GM18951 (cell line): Measurements from ENCODE around the gene DNAJC6.

Experiments used
- POLR2A ChIP-seq: IDR thresholded peaks from 4 replicates; pipeline ENCODE4 v1.6.1; 2011; ENCODE audit warnings: mild to moderate bottlenecking; ENCODE audit not compliant: insufficient read length, insufficient read depth; ENCODE audit errors: extremely low read depth
- in situ Hi-C: fragments of 300-500 bp; cut with MboI; formaldehyde crosslinking; loops from one replicate; pipeline ENCODE4 v1.12.0; 2022; ENCODE audit warnings: low sequenced_read_pairs, mixed read lengths, inconsistent platforms; ENCODE audit not compliant: unreplicated experiment

The DNAJC6 gene

DNA sequence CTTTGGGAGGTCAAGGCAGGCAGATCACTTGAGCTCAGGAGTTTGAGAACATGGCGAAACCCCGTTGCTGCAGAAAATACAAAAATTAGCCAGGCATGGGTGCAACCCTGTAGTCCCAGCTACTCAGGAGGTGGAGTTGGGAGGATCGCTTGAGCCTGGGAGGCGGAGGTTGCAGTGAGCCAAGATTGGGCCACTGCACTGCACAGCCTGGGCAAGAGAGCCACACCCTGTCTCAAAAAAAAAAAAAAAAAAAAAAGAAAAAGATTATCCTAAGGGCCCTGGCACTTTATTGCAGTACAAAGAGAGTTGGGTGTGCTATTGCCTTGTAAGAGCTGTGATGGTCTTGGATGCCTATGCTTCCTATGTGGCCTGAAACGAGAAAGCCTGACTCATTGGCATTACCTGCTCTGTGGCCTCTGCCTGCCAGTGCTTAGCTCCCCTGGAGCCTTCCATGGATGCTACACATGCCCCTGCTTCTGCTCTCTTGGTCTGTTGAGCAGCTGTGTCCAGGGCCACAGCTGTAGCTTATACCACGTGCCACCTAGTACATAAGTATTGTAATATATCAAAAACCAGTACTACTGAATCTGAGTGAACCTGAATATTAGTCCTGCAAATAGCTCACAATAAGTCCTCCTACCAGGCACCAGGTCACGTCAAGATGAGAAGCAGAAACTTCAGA lies 45.8 kb downstream of the DNAJC6 start:
- TF ChIP-seq POLR2A, result no peak
- in situ Hi-C loops, result no loop called here

DNA sequence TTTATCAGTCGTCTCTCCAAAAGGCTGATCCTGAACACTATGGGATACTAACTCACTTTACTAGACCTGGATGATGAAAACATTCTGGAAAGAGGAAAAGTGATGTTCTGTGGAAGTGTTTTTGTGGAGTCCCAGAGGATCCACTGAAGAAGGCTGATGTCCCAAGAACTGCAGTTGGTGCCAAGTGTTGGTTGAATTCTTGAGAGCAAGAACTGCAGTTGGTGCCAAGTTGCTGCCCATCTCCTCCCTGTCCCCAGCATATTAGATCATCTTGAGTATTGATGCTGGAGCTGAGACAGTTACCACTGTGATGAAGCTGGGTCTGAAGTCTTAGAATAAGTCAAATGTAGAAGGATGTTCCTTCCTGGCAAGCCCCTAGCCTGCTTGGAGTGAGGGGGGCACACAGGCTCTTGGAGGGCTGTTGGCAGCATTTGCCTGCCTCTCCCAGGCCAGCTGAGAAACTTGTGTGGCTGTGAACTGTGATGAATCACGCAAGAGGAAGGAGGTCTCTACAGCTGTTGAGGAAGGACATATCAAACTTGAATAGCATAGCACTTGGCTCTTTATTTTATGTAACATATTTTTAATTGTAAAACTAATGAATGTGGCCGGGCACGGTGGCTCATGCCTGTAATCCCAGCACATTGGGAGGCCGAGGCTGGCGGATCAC lies 48.1 kb downstream of the DNAJC6 start:
- in situ Hi-C loops, result no loop called here
- no peak for TF ChIP-seq POLR2A

DNA sequence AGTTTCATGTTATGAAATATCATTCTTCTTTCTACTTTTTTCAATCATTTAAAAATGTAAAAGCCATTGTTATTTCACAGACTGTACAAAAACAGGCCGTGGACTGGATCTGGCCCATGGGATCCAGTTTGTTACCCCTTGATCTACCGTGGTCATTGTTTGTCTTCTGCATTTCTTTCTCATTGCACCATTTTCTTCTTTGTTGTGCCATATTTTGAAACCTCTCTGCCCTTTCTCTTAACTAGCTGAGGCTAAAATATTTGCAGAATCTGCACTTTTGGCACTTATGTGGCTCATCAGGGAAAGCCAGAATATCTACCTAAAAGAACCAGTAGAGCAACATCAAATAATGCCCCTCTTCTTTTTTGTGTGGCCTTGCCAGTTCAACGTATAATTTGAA lies 50.5 kb downstream of the DNAJC6 start:
- in situ Hi-C loops, result no loop called here
- no peak for TF ChIP-seq POLR2A

DNA sequence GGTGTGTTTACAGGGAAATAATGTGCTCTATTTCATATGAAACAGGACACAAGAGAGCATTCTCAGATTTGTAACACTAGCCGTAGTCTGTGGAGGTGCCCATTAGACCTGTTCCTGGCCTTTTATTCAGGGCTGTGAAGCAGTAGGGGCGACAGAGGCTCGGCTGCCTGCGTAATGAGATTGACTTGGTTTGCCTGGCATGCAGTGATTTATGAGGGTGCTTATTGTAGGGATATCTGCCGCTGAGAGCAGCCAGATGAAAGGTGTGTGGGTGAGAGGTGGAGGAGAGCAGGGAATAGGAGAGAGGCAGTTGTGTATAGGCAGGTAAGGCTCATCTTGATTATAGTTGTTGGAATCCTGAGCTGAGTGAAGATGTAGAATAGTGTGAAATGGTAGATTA lies 51.3 kb downstream of the DNAJC6 start:
- in situ Hi-C loops, result no loop called here
- no peak for TF ChIP-seq POLR2A

DNA sequence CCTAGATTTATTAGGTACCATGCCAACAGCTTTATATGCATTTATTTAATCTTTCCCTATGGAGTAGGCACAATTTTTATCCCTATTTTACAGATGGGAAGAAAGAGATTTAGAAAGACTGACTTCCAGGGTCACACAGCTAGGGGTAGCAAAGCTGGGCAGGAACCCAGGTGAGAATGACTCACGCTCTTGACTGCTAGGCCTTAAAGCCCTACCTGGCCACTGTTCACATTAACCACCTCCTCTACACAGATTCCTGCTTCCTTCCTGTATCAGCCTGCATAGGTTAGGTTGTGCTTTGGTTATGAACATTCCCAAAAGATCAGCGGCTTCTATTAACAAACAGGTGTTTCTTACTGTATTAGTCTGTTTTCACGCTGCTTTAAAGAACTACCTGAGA lies 53.2 kb downstream of the DNAJC6 start:
- TF ChIP-seq POLR2A, result no peak
- in situ Hi-C loops, result no loop called here

DNA sequence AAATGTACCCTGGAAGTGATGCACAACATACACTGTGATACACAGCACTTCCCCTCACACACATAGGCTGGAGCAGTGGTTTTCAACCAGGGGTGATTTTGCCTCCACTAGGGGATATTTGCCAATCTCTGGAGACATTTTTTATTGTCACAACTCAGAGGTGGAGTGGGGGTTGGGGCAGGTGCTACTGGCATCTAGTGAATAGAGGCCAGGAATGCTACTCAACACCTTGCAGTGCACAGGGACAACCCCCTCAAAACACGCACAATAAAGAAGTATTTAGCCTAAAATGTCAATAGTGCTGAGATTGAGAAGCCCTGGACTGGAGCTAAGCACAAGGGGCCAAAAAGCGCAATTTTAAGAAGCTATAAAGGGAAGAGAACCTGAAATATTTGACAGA lies 54.1 kb downstream of the DNAJC6 start:
- no peak for TF ChIP-seq POLR2A
- in situ Hi-C loops, result no loop called here

DNA sequence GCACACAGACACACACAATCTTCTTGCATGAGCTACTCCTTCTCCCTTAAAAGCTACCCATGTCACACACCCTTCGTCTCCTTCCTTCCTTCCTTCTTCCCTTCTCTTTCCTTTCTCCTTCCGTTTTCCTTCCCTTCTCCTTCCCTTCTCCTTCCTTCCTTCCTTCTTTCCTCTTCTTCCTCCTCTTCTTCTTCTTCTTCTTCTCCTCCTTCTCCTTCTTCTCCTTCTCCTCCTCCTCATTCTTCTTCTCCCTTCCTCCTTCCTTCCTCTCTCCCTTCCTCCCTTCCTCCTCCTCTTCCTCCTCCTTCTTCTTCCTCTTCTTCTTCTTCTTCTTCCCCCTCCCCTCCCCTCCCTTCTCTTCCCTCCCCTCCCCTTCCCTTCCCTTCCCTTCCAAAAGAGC lies 59.1 kb downstream of the DNAJC6 start:
- in situ Hi-C loops, result no loop called here
- no peak for TF ChIP-seq POLR2A

DNA sequence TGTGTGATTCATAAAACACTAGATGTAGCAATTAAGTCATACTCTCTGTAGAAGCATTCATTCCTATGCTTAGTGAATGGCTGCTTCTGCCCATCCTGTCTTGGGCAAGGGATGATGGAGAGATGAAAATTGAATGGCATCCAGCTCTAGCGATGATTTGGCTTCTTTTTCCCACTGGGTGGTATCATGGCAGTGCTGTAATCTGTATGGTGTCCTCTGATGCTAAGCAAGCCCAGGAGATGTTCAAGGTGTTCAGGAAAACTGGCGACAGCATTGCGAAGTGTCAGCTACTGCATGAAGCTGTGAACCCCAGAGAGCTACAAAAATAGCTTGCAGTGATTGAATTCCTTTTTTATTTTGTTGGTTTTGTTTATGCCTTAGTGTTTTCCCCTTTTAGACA lies 62.2 kb downstream of the DNAJC6 start:
- TF ChIP-seq POLR2A, result no peak
- in situ Hi-C loops, result no loop called here

DNA sequence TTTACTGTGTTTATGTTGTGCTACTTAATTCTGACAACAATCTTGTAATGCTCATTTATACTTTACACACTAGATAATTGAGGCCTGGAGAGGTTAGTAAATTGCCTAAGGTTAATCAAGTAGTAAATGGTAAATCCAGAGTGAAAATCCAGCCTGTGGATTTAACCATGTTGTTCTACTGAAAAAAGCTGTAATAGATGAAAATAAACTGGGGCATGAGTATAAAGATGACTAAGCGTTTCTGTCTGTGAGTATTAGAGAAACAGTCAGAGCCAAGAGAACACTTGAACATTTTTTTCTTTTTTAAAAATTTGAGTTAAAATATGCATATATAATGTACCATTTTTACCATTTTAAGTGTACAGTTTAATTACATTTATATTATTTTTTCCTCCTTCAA lies 63.2 kb downstream of the DNAJC6 start:
- in situ Hi-C loops, result no loop called here
- TF ChIP-seq POLR2A, result no peak

DNA sequence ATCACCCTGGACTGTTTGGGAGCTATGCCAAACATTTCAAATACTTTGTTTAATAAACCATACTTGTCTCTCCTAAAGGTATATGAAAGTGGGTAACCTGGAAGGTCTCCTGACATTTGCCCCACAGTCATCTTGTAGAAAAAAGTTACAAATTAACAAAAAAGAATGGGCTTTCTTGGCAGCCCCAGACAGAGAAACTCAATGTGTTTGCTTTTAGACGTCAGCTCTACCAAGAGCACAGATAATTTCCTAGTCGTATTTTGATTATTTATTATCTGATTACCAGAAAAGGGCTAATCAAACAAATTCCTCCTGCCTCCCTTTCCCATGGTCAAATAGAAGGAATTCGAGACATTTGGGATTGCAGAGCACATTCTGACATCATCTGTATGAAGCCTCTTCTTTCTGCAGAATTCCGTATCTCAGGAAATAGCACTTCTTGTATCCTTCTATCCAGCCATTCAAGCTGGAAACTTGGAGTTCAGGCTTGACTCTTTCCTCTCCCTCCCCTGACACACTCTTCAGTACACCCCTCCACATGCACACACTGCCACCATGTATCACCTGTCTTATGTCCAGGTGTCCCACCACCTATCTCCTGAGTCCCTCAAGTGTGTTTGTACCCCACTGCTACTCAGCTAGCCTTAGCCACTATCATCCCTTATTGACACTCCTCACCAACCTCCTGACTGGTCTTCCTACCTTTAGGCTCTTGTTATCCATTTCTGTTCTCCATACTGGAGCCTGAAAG lies 68.3 kb downstream of the DNAJC6 start:
- TF ChIP-seq POLR2A, result no peak
- in situ Hi-C loops, result no loop called here

DNA sequence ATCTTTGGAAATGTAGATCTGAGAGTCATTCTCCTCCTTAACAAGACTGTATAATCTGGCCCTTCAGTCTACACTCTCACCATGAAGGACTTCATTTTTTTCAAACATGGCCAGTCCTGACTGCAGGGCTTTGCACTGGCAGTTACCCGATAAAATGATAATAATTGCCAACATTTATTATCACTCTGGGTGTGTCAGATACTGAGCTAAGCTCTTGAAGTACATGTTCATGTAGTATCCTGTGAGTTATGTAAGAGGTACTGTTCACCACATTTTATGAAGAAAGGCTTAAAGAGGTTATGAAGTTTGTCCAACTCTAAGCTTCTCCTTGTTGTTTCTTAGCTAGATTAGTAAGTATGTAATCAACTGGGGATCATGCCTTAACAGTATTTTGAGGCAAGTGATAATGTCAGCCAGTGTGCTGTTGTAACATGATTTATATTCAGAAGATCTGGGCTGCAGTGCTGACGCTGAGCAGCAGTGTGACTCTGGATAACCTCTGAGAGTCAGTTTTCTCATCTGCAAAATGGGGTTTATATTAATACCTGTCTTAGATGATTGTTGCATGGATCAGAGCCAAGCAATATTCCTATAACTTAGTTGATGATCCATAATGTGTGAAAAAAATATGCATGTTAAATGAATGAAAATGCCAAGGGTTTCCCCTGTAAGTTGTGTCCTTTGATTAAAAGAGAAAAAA lies 69.1 kb downstream of the DNAJC6 start:
- no peak for TF ChIP-seq POLR2A
- in situ Hi-C loops, result no loop called here

DNA sequence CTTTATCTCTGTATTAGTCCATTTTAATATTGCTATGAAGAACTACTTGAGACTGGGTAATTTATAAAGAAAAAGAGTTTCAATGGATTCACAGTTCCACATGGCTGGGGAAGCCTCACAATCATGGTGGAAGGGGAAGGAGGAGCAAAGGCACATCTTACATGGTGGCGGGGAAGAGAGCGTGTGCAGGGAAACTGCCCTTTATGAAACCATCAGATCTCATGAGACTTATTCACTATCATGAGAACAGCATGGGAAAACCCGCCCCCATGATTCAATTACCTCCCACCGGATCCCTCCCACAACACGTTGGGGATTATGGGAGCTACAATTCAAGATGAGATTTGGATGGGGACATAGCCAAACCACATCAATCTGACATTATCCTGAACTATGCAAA lies 75.1 kb downstream of the DNAJC6 start:
- in situ Hi-C loops, result loop anchor here (10.0 kb wide), 1 partner anchor 1110 kb away; no protein-coding TSS in a partner anchor

DNA sequence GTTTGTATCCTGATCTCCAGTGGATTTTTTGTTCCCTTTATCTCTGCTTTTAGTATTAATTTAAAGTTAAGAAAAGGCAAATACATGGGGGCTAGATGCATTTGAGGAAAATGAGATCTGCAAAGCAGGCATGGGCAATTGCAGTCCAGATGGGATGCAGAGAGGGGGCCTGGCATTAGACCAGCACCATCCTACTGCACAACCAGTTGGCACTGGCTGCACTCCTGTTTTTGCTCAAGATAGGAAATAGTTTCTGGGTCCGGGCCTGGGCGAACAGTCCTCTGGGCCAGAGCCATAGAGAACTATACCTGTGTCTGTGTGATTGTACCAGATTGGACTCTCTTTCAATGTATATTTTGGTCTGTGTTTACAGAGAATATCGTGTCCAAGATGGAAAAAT lies 77.1 kb downstream of the DNAJC6 start:
- in situ Hi-C loops, result loop anchor here (10.0 kb wide), 1 partner anchor 1108 kb away; no protein-coding TSS in a partner anchor
- no peak for TF ChIP-seq POLR2A
